Measurements from ENCODE around the gene PSMD3. TPM values are rescaled to one million over a fixed set of nuclear protein-coding genes. Genes with fewer than 3 reads are reported as not detected.

PSMD3 gene
- total and polyA plus RNA-seq, 2 of the 4 experiments (the other 2 are of a cell fraction): 123 to 155 TPM

- Histone ChIP-seq H3K56ac (ENCODE audit: extremely low read depth, insufficient read depth, low read length) (no peak overlapping the region), H3K18ac (ENCODE audit: low read depth, low read length) (peak overlapping the region; percentile 34; the same call in 1 of the 2 replicates), H3K36me3 (ENCODE audit: control insufficient read depth, insufficient read depth, low read length) (no peaks in the 10 kb centered on the region), H3K27me3 (ENCODE audit: control insufficient read depth, insufficient read depth, low read length) (no peaks in the 10 kb centered on the region; the same call in 1 of the 2 replicates), H4K5ac (ENCODE audit: low read depth, low read length) (peak overlapping the region; percentile 91), H3K23ac (ENCODE audit: low read depth, low read length) (peak overlapping the region; percentile 29), H3K9ac (ENCODE audit: low read depth, low read length) (peak overlapping the region; percentile 31), H3K27ac (ENCODE audit: insufficient read depth, low read length) (peak overlapping the region; percentile 20; the same call in 1 of the 2 replicates), H3K4me3 (ENCODE audit: insufficient read depth, low read depth, low read length) (peak overlapping the region; percentile 38), H2BK20ac (ENCODE audit: low read depth, low read length) (peak overlapping the region; percentile 17; the same call in 1 of the 2 replicates), H2AFZ (replicated peaks; ENCODE audit: low read length, poor library complexity) (peak overlapping the region; percentile 96), H4K91ac (ENCODE audit: insufficient read depth, low read depth, low read length) (peak overlapping the region; percentile 88), H3K4me2 (ENCODE audit: low read depth, low read length) (peak overlapping the region; percentile 86), H4K20me1 (ENCODE audit: insufficient read depth, low read length) (no peaks in the 10 kb centered on the region), H2AK9ac (replicated peaks; ENCODE audit: low read depth, low read length, poor library complexity) (peak overlapping the region; percentile 74), H3K9me3 (ENCODE audit: control insufficient read depth, insufficient read depth, low read length) (no peaks in the 10 kb centered on the region), H3K4me1 (ENCODE audit: control insufficient read depth, insufficient read depth, low read length) (peaks cover 7% of the 10 kb centered on the region), H3K14ac (replicated peaks; ENCODE audit: low read depth, low read length) (peak overlapping the region; percentile 95), H2BK5ac (ENCODE audit: low read depth, low read length, poor library complexity, severe bottlenecking) (peak overlapping the region; percentile 2), H3K9me1 (ENCODE audit: insufficient read depth, low read length) (peaks cover 12% of the 10 kb centered on the region), H4K8ac (ENCODE audit: low read depth in 2 of 2, low read length in 2 of 2) (peak overlapping the region; percentile 98), H2AK5ac (ENCODE audit: low read depth, low read length) (peak overlapping the region; percentile 83; the same call in 1 of the 2 replicates), H2BK15ac (ENCODE audit: low read depth, low read length) (peak overlapping the region; percentile 87; the same call in 2 of the 3 replicates), H3K79me1 (ENCODE audit: low read depth in 1 of 2, low read length in 2 of 2) (peaks cover 0 to 4% of the 10 kb centered on the region in 2 experiments; a peak in 1 of 4 replicates), H3K4ac (ENCODE audit: low read depth, low read length) (peak overlapping the region; percentile 79), H2BK120ac (ENCODE audit: low read depth, low read length) (peak overlapping the region; percentile 33)
- ATAC-seq (ENCODE audit: low read depth): no peak
- CTCF ChIA-PET: no interaction called here
- dilution Hi-C loops (cut with HindIII; ENCODE audit: low sequenced_read_pairs, unreplicated experiment): no loop called here
- TF ChIP-seq CTCF (conservative IDR thresholded peaks at IDR 0.05; ENCODE audit: low read depth, low read length): no peak
- TF ChIP-seq ELK1 (IDR thresholded peaks at IDR 0.05; ENCODE audit: borderline replicate concordance, low read depth, low read length): no peak
- TF ChIP-seq MAZ (IDR thresholded peaks at IDR 0.05; ENCODE audit: borderline replicate concordance, low read depth, low read length): no peak
- TF ChIP-seq RCOR1 (IDR thresholded peaks at IDR 0.05; ENCODE audit: insufficient replicate concordance, low read length): no peak
- no peak for TF ChIP-seq USF2 (IDR thresholded peaks at IDR 0.05; ENCODE audit: low read depth, low read length)
- TF ChIP-seq CHD1 (IDR thresholded peaks at IDR 0.05; ENCODE audit: low read depth, low read length): no peak
- no peak for TF ChIP-seq BHLHE40 (IDR thresholded peaks at IDR 0.05; ENCODE audit: low read depth, low read length)
- TF ChIP-seq POLR2A (IDR thresholded peaks at IDR 0.05; ENCODE audit: low read depth, low read length): no peak
- no peak for TF ChIP-seq RFX5 (IDR thresholded peaks at IDR 0.05; ENCODE audit: low read depth, low read length)
- no peak for TF ChIP-seq MXI1 (IDR thresholded peaks at IDR 0.05; ENCODE audit: borderline replicate concordance, low read depth, low read length)
- TF ChIP-seq RAD21 (IDR thresholded peaks at IDR 0.05; ENCODE audit: low read length): no peak
- no peak for TF ChIP-seq CEBPB (IDR thresholded peaks at IDR 0.05; ENCODE audit: low read depth, low read length)
- no TSS peak for BruUV-seq (replicated peaks)
- DNase-seq: no peak
- POLR2A ChIA-PET (ENCODE audit: unreplicated experiment): no interaction called here
- in situ Hi-C loops (cut with MboI; ENCODE audit: low sequenced_read_pairs): no loop called here
- 83% methylated on average over 1 of the region's 9 CpGs; no CpG with 5 or more reads in 1 of the 2 experiments for WGBS, 2 experiments (ENCODE audit: extremely low coverage in 2 of 2, insufficient read length in 1 of 2)
- intact Hi-C loops (cut with micrococcal nuclease): loop anchor here (2.0 kb wide), 1 partner anchor 25 kb away; no protein-coding TSS in a partner anchor
Measured at GRCh38 chr17:39953471-39953888, 27.1 kb upstream of the PSMD3 start.
